ENCODE data around the gene RPS5.
"Not testable (repeated sequence)": the region's sequence is repeated elsewhere in the genome, so short reads cannot be mapped to it uniquely, and the experiment has no call there.

Gene RPS5

GRCh38 chr19:58372311-58373133 lies 14.5 kb upstream of the RPS5 start:
- no peak for TF ChIP-seq CTCF (IDR thresholded peaks at IDR 0.05; ENCODE audit: low read depth, low read length, missing control alignments)
- DNase-seq (ENCODE audit: extremely low read depth, low read depth), result no peak
- H3K4me3 ChIP-seq (replicated peaks; ENCODE audit: low read depth, low read length), result no peak overlapping the region

- DNase-seq (ENCODE audit: extremely low read depth, low read depth), result no peak
- TF ChIP-seq CTCF (IDR thresholded peaks at IDR 0.05; ENCODE audit: low read depth, low read length, missing control alignments), result no peak
- no peak overlapping the region for H3K4me3 ChIP-seq (replicated peaks; ENCODE audit: low read depth, low read length)
These were observed 12.9 kb upstream of the RPS5 start for GRCh38 chr19:58374200-58374599.

GRCh38 chr19:58376724-58377123 lies 10.3 kb upstream of the RPS5 start:
- not testable (repeated sequence) for DNase-seq (ENCODE audit: extremely low read depth, low read depth); H3K4me3 ChIP-seq (replicated peaks; ENCODE audit: low read depth, low read length)

- DNase-seq (ENCODE audit: extremely low read depth, low read depth), result no peak
- H3K4me3 ChIP-seq (replicated peaks; ENCODE audit: low read depth, low read length), result no peak overlapping the region
- TF ChIP-seq CTCF (IDR thresholded peaks at IDR 0.05; ENCODE audit: low read depth, low read length, missing control alignments), result no peak
These were observed 7.8 kb upstream of the RPS5 start for GRCh38 chr19:58379246-58379645.

- no peak for DNase-seq (ENCODE audit: extremely low read depth, low read depth)
- peak overlapping the region; percentile 63 for H3K4me3 ChIP-seq (replicated peaks; ENCODE audit: low read depth, low read length)
- TF ChIP-seq CTCF (IDR thresholded peaks at IDR 0.05; ENCODE audit: low read depth, low read length, missing control alignments), result no peak
These were observed 6.9 kb upstream of the RPS5 start for GRCh38 chr19:58380037-58380661.

- DNase-seq (ENCODE audit: extremely low read depth, low read depth), result peak; percentile 100
- peak within 1 kb of the TSS; percentile 63 for H3K4me3 ChIP-seq (replicated peaks; ENCODE audit: low read depth, low read length)
- TF ChIP-seq CTCF (IDR thresholded peaks at IDR 0.05; ENCODE audit: low read depth, low read length, missing control alignments), result no peak
These were observed 6.2 kb upstream of the RPS5 start, which contains the start of gene ZNF837 for GRCh38 chr19:58380662-58381459. Gene ZNF837 (minus strand): TSS chr19:58381030. CDS start chr19:58369332, 11,698 bp downstream.

Data from HFF-Myc (cell line).